ENCODE results near the gene THSD8. TPM values are rescaled to one million over a fixed set of nuclear protein-coding genes. Genes with fewer than 3 reads are reported as not detected.

THSD8 gene
- total and polyA plus RNA-seq, 2 of the 8 experiments (the other 6 are each of a cell fraction or from before 2014, with no cell fraction given) = 8.2 to 42.3 TPM

- H4K20me1 ChIP-seq (replicated peaks in 1 of 2; ENCODE audit: control insufficient read depth in 1 of 2, insufficient read depth in 2 of 2, low read length in 2 of 2) = peaks cover 1 to 3% of the 10 kb centered on the region in 2 experiments
- no peak overlapping the region for H3K4ac ChIP-seq (replicated peaks; ENCODE audit: insufficient read length, low read depth, low read length)
- H2BK5ac ChIP-seq (ENCODE audit: low read depth, low read length) = no peak overlapping the region
- H3K4me2 ChIP-seq (ENCODE audit: insufficient read depth in 1 of 2, low read depth in 2 of 2, low read length in 2 of 2) = no peak overlapping the region
- peaks cover 0 to 8% (median 4%) of the 10 kb centered on the region in 4 experiments; a peak in 6 of 7 replicates for H3K4me1 ChIP-seq (replicated peaks in 1 of 4; ENCODE audit: control insufficient read depth in 3 of 4, insufficient read depth in 4 of 4, low read length in 3 of 4)
- H4K5ac ChIP-seq (ENCODE audit: insufficient read length, low read depth, low read length) = no peak overlapping the region
- no peak overlapping the region for H2BK20ac ChIP-seq (ENCODE audit: low read length)
- WGBS, 2 experiments (ENCODE audit: extremely low coverage in 1 of 2, insufficient coverage in 1 of 2, insufficient read length in 1 of 2, insufficient replicate concordance in 2 of 2, low coverage in 1 of 2, low lambda C conversion rate in 2 of 2, missing lambda C conversion rate in 1 of 2) = 93% methylated on average over 11 of the region's 11 CpGs; no CpG with 5 or more reads in 1 of the 2 experiments
- H2AFZ ChIP-seq (ENCODE audit: low read length) = no peak overlapping the region
- ChIA-PET POLR2A (ENCODE audit: partially characterized antibody) (interaction anchor here (0.9 to 9.2 kb wide), 7 partner anchors 9 to 97 kb away, joined by 3 to 70 read pairs (median 6); partner anchors contain the start of genes BEST2, GET3, PRDX2 and THSD8), CTCF (ENCODE audit: partially characterized antibody) (interaction anchor here (1.0 to 17.5 kb wide), 6 partner anchors 7 to 80 kb away, joined by 3 to 288 read pairs (median 10); partner anchors contain the start of genes HOOK2, JUNB, PRDX2 and RNASEH2A)
- no peaks in the 10 kb centered on the region for H3K23me2 ChIP-seq (ENCODE audit: low read depth, low read length)
- DNase-seq (ENCODE audit: low read depth in 1 of 2, low spot score in 2 of 2) = no peak
- H3K4me3 ChIP-seq (ENCODE audit: extremely low read depth in 1 of 4, insufficient read depth in 2 of 4, low read depth in 3 of 4, low read length in 4 of 4) = no peak overlapping the region
- no peak overlapping the region for H3K27ac ChIP-seq (ENCODE audit: low read depth, low read length)
- no peak overlapping the region for H2BK15ac ChIP-seq (ENCODE audit: low read length)
- H3K56ac ChIP-seq (replicated peaks; ENCODE audit: insufficient read length, low read depth, low read length) = no peak overlapping the region
- H4K91ac ChIP-seq (replicated peaks; ENCODE audit: insufficient read length, low read length) = no peak overlapping the region
- no peaks in the 10 kb centered on the region for H3K79me2 ChIP-seq (ENCODE audit: control insufficient read depth in 1 of 2, insufficient read depth in 2 of 2, low read length in 2 of 2)
- peaks cover 4 to 48% (median 28%) of the 10 kb centered on the region in 4 experiments for H3K36me3 ChIP-seq (ENCODE audit: control insufficient read depth in 2 of 4, insufficient read depth in 4 of 4, low read length in 3 of 4)
- no peaks in the 10 kb centered on the region for H3K9me3 ChIP-seq (ENCODE audit: insufficient read depth in 2 of 2, low read depth in 1 of 2, low read length in 1 of 2)
- FAIRE-seq = no peak
- no peak overlapping the region for H2AK5ac ChIP-seq (ENCODE audit: low read depth, low read length)
- no peak overlapping the region for H3K14ac ChIP-seq (ENCODE audit: insufficient read length)
- no peak overlapping the region for H4K8ac ChIP-seq (ENCODE audit: extremely low read depth, insufficient read depth, low read length)
- no peak overlapping the region for H3K9ac ChIP-seq (replicated peaks in 1 of 4; ENCODE audit: extremely low read depth in 1 of 4, low read depth in 3 of 4, low read length in 3 of 4)
- H3K23ac ChIP-seq (ENCODE audit: insufficient read length) = no peak overlapping the region
- H2BK12ac ChIP-seq (ENCODE audit: low read depth, low read length) = no peak overlapping the region
- no peaks in the 10 kb centered on the region for H3K79me1 ChIP-seq (ENCODE audit: low read depth, low read length)
- no peak overlapping the region for H3K18ac ChIP-seq (ENCODE audit: extremely low read depth, low read length)
- no peak overlapping the region for H2BK120ac ChIP-seq (replicated peaks; ENCODE audit: low read depth, low read length)
- no peaks in the 10 kb centered on the region for H3K27me3 ChIP-seq (replicated peaks in 1 of 4; ENCODE audit: control insufficient read depth in 3 of 4, extremely low read depth in 1 of 4, insufficient read depth in 3 of 4, low read length in 3 of 4)
- TF ChIP-seq FOSL1 (IDR thresholded peaks at IDR 0.05; ENCODE audit: insufficient read depth, low read depth, low read length) (no peak), PHF8 (conservative IDR thresholded peaks at IDR 0.05; ENCODE audit: low read depth, low read length) (no peak), KDM5A (IDR thresholded peaks at IDR 0.05; ENCODE audit: low read length) (no peak), SIN3A (conservative IDR thresholded peaks at IDR 0.05 in 1 of 2, IDR thresholded peaks at IDR 0.05 in 1 of 2; ENCODE audit: low read depth in 1 of 2, low read length in 2 of 2) (no peak), RXRA (IDR thresholded peaks at IDR 0.05; ENCODE audit: insufficient read depth, low read depth, low read length) (no peak), NRF1 (IDR thresholded peaks at IDR 0.05; ENCODE audit: low read depth, low read length) (no peak), BCL11A (IDR thresholded peaks at IDR 0.05; ENCODE audit: low read depth in 2 of 2, low read length in 2 of 2) (no peak), CEBPB (IDR thresholded peaks at IDR 0.05; ENCODE audit: low read depth, low read length) (no peak), USF2 (IDR thresholded peaks at IDR 0.05; ENCODE audit: low read length) (no peak), TCF12 (IDR thresholded peaks at IDR 0.05; ENCODE audit: low read depth, low read length) (no peak)
- TF ChIP-seq, protein P1, sequence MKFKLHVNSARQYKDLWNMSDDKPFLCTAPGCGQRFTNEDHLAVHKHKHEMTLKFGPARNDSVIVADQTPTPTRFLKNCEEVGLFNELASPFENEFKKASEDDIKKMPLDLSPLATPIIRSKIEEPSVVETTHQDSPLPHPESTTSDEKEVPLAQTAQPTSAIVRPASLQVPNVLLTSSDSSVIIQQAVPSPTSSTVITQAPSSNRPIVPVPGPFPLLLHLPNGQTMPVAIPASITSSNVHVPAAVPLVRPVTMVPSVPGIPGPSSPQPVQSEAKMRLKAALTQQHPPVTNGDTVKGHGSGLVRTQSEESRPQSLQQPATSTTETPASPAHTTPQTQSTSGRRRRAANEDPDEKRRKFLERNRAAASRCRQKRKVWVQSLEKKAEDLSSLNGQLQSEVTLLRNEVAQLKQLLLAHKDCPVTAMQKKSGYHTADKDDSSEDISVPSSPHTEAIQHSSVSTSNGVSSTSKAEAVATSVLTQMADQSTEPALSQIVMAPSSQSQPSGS (IDR thresholded peaks at IDR 0.05; ENCODE audit: low read length) = no peak
Measured at GRCh38 chr19:12767150-12767549, 34.7 kb upstream of the THSD8 start.

Measured in H1 (cell line).